Measurements from ENCODE around the gene BCAM.

The BCAM gene

GRCh38 chr19:44789943-44790483, 18.9 kb upstream of the BCAM start:
- DNase-seq (ENCODE audit: low read depth), result no peak

DNA sequence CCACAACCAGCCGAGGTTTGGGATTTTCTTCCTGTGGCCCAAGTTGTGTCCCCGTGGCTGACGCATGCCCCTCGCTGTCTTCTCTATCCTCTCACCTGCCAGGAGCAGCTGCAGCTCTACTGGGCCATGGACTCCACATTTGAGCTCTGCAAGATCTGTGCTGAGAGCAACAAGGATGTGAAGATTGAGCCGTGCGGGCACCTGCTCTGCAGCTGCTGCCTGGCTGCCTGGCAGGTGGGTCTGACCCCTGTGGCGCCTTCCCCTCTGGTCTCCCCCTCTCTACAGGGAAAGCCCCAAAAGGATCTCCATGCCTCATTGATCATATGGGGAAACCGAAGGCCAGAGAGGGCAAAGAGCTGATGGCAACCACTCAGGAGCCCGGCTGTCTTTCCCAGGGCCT, 16.6 kb upstream of the BCAM start:
- no peak for DNase-seq (ENCODE audit: low read depth)

DNA sequence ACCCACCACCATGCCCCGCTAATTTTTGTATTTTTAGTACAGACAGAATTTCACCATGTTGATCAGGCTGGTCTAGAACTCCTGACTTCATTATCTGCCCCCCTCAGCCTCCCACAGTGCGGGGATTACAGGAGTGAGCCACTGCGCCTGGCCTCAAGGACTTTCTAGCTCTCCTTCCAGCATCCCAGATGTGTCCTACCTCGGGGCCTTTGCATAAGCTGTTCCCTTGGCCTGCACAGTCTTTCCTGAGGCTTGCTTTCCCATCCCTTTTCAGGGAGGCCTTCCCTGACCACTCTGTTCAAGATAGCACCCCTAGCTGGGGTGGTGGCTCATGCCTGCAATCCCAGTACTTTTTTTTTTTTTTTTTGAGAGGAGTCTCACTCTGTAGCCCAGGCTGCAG, 14.3 kb upstream of the BCAM start:
- DNase-seq (ENCODE audit: low read depth), result no peak

- no peak for DNase-seq (ENCODE audit: low read depth)
Measured at GRCh38 chr19:44795398-44795987, 13.4 kb upstream of the BCAM start.

- no peak for DNase-seq (ENCODE audit: low read depth)
Measured at GRCh38 chr19:44796701-44797115, 12.2 kb upstream of the BCAM start.

- DNase-seq (ENCODE audit: low read depth), result no peak
Measured at GRCh38 chr19:44799627-44800346, 9.1 kb upstream of the BCAM start.

DNA sequence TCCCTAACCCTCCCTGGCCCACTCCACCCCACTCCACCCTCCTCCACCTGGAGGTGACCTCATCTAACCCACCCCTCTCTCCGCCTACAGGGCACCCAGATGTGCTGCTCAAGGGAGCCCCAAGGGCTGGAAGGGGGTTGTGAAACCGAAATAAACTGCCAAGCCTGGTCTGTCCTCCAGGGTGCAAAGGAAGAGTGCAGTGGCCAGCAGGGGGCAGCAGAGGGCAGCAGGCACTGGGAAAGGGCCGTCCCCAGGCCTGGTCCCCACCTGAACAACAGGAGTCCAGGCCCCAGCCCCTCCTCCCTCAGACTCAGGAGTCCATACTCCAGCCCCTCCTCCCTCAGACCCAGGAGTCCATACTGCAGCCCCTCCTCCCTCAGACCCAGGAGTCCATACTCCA, 8.4 kb upstream of the BCAM start:
- peak; percentile 80 for DNase-seq (ENCODE audit: low read depth)

DNA sequence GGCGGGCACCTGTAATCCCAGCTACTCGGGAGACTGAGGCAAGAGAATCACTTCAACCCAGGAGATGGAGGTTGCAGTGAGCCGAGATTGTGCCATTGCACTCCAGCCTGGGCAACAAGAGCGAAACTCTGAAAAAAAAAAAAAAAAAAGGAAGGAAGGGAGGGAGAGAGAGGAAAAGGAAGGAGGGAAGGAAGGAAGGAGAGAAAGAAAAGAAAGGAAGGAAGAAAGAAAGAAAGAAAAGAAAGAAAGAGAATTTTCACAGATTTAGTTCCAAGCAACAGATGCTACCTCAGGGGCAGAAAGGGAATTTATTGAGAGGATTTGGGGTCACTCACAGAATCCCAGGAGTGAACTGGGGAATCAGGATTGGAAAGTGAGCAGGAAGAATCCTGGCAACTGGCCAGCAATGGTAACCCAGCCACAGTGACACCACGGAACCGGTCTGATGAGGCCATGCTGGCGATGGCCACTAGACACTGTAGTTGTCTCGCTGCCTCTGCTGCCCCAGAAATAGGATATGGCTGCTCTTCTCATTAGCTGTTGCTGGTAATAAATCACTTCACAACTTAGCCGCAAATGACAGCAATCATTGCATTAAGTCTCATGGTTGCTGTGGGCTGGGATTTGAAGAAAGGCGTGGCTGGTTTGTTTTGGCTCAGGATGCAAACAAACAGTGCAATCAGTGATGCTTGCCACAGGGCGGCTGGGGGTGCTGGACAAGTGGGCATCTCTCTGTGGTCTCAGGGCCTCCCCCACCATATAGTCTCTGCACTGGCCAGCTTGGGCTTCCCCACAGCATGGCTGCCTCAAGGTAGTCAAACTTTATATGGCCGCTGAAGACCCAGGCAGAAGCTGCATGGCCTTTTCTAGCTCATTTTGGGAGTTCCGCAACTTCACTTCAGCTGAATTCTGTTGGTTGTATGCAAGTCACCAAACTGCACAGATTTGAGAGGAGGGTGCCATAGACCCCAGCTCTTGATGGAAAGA, 5.2 kb upstream of the BCAM start:
- DNase-seq (ENCODE audit: low read depth), result no peak

GRCh38 chr19:44806291-44806690, 2.6 kb upstream of the BCAM start:
- DNase-seq (ENCODE audit: low read depth), result no peak

DNA sequence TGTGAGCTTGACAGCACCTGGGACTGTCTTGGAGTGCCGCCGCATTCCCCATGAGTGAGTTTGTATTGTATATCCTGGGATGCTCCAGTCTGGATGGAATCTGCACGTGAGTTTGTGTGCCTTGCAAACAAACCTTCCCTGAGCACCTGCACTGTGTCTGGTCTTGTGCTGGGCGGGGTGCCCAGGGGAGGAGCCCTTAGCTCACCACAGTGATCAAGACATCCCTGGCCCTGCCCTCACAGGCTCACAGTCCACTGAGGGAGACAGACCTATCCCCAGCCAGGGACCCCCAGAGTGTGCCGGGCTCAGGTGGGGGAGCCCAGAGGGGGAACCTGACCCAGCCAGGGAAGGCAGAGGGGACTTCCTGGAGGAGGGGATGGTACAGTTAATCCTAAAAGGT, 1.7 kb upstream of the BCAM start:
- no peak for DNase-seq (ENCODE audit: low read depth)

GRCh38 chr19:44807652-44808462, 1.0 kb upstream of the BCAM start:
- peak; percentile 58 for DNase-seq (ENCODE audit: low read depth)

- no peak for DNase-seq (ENCODE audit: low read depth)
Measured at GRCh38 chr19:44809577-44810233, 802 bp downstream of the BCAM start.

DNA sequence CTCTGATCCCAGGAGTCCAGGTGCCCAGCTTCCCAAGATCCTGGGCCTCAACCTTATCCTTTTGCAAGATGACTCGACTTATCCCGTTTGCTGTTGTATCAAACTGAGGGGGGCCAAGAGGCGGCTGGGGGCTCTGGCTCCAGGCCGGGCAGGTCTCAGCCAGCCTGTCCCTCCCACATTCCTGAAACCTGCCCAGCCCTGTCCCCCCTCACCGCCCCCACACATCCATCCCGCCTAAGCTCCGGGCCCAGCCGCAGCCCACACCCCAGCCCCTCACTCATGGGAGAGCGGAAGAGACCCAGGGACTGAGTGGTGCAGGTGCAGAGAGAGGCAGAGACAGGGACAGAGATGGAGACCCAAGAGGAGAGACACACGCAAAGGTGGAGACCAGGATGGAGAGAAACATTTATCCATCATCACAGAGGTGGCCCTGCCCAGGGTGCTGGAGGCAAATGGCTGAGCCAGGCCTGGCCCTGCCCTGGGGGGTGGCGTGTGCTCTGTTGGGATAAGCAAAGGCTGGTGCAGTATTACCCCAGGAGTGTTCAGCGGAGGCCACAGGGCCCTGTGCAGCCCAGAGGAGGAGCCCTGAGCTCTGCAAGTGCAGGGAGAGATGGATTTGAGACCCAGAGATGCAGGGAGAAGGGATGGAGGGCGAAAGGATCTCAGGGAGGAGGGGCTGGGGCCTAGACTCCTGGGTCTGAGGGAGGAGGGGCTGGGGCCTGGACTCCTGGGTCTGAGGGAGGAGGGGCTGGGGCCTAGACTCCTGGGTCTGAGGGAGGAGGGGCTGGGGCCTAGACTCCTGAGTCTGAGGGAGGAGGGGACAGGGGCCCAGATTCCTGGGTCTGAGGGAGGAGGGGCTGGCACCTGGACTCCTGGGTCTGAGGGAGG, 1.6 kb downstream of the BCAM start:
- no peak for DNase-seq (ENCODE audit: low read depth)

GRCh38 chr19:44811122-44811419, 2.2 kb downstream of the BCAM start:
- DNase-seq (ENCODE audit: low read depth), result no peak

- no peak for DNase-seq (ENCODE audit: low read depth)
Measured at GRCh38 chr19:44812142-44812718, 3.3 kb downstream of the BCAM start.

GRCh38 chr19:44813070-44813840, 4.4 kb downstream of the BCAM start:
- DNase-seq (ENCODE audit: low read depth), result no peak

- DNase-seq (ENCODE audit: low read depth), result no peak
Measured at GRCh38 chr19:44813841-44814470, 5.1 kb downstream of the BCAM start.

- DNase-seq (ENCODE audit: low read depth), result no peak
Measured at GRCh38 chr19:44814517-44814916, 5.6 kb downstream of the BCAM start.

GRCh38 chr19:44816301-44816700, 7.4 kb downstream of the BCAM start:
- DNase-seq (ENCODE audit: low read depth), result no peak

Data from ELR (cell line).